Spleen (tissue), 7 donors: Measurements from ENCODE around the gene SMAD3.

ENCODE experiments used
- CTCF ChIP-seq, 11 experiments: fragments of 200-600 bp in 7 of 11; fragments of 450-650 bp in 4 of 11; sonication (generic) in 4 of 11; IDR thresholded peaks in 8 of 11; conservative IDR thresholded peaks in 3 of 11; 1 replicate in 7 of 11; 2 replicates in 4 of 11; pipeline versions ENCODE4 v1.4.0 to v1.8.0; 2016 to 2021; ENCODE audit warnings: antibody characterized with exemption in 11 of 11, inconsistent platforms in 4 of 11, mild to moderate bottlenecking in 1 of 11
- POLR2A ChIP-seq, 3 donors: fragments of 450-650 bp; IDR thresholded peaks; one replicate each; pipeline ENCODE4 v1.5.1; 2017; ENCODE audit warnings: antibody characterized with exemption in 3 of 3, mild to moderate bottlenecking in 1 of 3
- donor health status: DM: no; HTN: no; CAD: no; lungs with moderate emphysema.
- donor health status: DM: no; HTN: no; CAD: no.
- donor health status: DM: no; HTN: no; CAD: no.

GRCh38 chr15:67163180-67163579, 97.8 kb downstream of the SMAD3 start:
- TF ChIP-seq POLR2A (IDR thresholded peaks at IDR 0.05): no peak
- no peak for TF ChIP-seq CTCF (IDR thresholded peaks at IDR 0.05 in 8 of 11, conservative IDR thresholded peaks at IDR 0.05 in 3 of 11)
